ENCODE results near the gene INTS4.
"Not testable (repeated sequence)": the region's sequence is repeated elsewhere in the genome, so short reads cannot be mapped to it uniquely, and the experiment has no call there.

Gene INTS4

DNA sequence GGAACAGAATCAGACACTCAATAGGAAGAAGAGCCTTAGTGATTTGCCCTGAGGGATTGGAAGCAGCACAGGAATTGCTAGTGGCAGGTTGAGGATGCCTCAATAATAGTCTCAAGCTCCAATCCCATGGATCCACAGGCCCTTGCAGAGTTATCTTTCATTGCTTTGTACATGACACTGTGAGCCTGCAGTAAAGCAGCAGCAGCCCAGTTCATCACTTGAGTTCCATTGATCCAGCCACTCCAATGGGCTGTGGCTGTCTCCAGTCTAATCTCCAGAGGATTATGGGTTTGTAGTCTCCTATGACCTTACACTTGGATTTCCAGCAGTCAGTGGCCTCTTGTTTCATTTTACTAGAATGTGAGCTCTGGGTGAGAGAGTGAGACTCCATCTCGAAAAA, 128.1 kb downstream of the INTS4 start:
- no peak overlapping the region for H3K4me3 ChIP-seq (ENCODE audit: low read length)
- no peak for TF ChIP-seq EZH2phosphoT487 (IDR thresholded peaks at IDR 0.05; ENCODE audit: borderline replicate concordance, low read length)
- no peaks in the 10 kb centered on the region for H3K79me2 ChIP-seq (ENCODE audit: control insufficient read depth, low read length)
- no peak overlapping the region for H3K27ac ChIP-seq (ENCODE audit: low read depth, low read length)
- no peaks in the 10 kb centered on the region for H3K4me1 ChIP-seq (ENCODE audit: control insufficient read depth, low read length)
- no peaks in the 10 kb centered on the region for H4K20me1 ChIP-seq (ENCODE audit: control insufficient read depth, insufficient read depth, low read depth, low read length)
- H3F3A ChIP-seq (ENCODE audit: control insufficient read depth, insufficient read depth) = no peaks in the 10 kb centered on the region
- H3K9me2 ChIP-seq (replicated peaks; ENCODE audit: control insufficient read depth, low read length) = no peaks in the 10 kb centered on the region
- H3K36me3 ChIP-seq (ENCODE audit: control insufficient read depth, low read length) = peaks cover 3% of the 10 kb centered on the region; the same call in 1 of the 2 replicates
- H3K9me3 ChIP-seq (ENCODE audit: control insufficient read depth, insufficient read depth, low read length) = no peaks in the 10 kb centered on the region
- no peak overlapping the region for H3K4me2 ChIP-seq (ENCODE audit: low read length)
- no peaks in the 10 kb centered on the region for H3K27me3 ChIP-seq (ENCODE audit: control insufficient read depth, low read length)

DNA sequence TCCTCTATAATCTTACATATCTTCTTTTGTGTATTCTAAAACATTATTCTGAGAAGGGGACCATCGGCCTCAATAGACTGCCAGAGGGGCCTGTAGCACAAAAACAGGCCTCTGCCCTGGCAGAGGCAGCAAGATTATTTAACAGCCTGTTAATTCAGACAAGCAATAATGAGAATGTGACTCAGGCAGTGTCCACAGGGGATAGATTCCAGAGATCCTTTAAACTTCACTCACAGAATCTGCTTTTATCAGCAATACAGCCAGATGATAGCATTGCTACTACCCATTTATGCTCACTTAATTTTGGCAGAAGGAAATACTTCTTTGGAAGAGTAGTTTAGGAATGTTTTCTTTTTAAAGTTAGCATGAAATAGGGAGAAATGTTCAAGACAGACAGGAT, 128.7 kb downstream of the INTS4 start:
- no peak for TF ChIP-seq EZH2phosphoT487 (IDR thresholded peaks at IDR 0.05; ENCODE audit: borderline replicate concordance, low read length)
- TF ChIP-seq, protein P1, sequence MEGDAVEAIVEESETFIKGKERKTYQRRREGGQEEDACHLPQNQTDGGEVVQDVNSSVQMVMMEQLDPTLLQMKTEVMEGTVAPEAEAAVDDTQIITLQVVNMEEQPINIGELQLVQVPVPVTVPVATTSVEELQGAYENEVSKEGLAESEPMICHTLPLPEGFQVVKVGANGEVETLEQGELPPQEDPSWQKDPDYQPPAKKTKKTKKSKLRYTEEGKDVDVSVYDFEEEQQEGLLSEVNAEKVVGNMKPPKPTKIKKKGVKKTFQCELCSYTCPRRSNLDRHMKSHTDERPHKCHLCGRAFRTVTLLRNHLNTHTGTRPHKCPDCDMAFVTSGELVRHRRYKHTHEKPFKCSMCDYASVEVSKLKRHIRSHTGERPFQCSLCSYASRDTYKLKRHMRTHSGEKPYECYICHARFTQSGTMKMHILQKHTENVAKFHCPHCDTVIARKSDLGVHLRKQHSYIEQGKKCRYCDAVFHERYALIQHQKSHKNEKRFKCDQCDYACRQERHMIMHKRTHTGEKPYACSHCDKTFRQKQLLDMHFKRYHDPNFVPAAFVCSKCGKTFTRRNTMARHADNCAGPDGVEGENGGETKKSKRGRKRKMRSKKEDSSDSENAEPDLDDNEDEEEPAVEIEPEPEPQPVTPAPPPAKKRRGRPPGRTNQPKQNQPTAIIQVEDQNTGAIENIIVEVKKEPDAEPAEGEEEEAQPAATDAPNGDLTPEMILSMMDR (IDR thresholded peaks at IDR 0.05; ENCODE audit: low read depth, low read length, poor library complexity, severe bottlenecking) = no peak

DNA sequence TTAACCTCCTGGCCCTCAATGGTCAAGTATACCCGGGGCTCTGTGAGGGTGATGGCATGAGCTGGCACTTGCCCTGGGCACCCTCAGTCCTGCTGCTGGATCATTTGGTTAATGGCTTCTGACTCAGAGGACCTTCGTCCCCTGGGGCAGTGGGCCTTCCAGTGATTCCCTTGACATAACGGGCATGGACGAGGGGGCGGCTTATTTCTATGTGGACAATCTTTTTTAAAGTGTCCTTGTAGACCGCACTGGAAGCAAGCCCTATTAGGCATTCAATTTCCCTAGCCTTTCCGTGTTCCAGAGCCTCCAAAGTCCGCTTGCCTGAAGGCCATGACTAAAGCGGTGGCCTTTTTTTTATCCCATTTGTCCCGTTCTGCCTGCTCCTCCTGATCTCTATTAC, 133.0 kb downstream of the INTS4 start:
- H4K20me1 ChIP-seq (ENCODE audit: control insufficient read depth, insufficient read depth, low read depth, low read length); H3K9me3 ChIP-seq (ENCODE audit: control insufficient read depth, insufficient read depth, low read length); H3K4me1 ChIP-seq (ENCODE audit: control insufficient read depth, low read length); H3F3A ChIP-seq (ENCODE audit: control insufficient read depth, insufficient read depth); H3K27ac ChIP-seq (ENCODE audit: low read depth, low read length); H3K36me3 ChIP-seq (ENCODE audit: control insufficient read depth, low read length); H3K4me2 ChIP-seq (ENCODE audit: low read length); H3K27me3 ChIP-seq (ENCODE audit: control insufficient read depth, low read length); H3K4me3 ChIP-seq (ENCODE audit: low read length); H3K9me2 ChIP-seq (replicated peaks; ENCODE audit: control insufficient read depth, low read length); H3K79me2 ChIP-seq (ENCODE audit: control insufficient read depth, low read length): not testable (repeated sequence)

More for the DNA sequence above, 128.7 kb downstream of the INTS4 start:
- no peak overlapping the region for H3K4me3 ChIP-seq (ENCODE audit: low read length)
- H3K27me3 ChIP-seq (ENCODE audit: control insufficient read depth, low read length) = no peaks in the 10 kb centered on the region
- no peaks in the 10 kb centered on the region for H3K9me3 ChIP-seq (ENCODE audit: control insufficient read depth, insufficient read depth, low read length)
- H3K36me3 ChIP-seq (ENCODE audit: control insufficient read depth, low read length) = peaks cover 3% of the 10 kb centered on the region; the same call in 1 of the 2 replicates
- H3K9me2 ChIP-seq (replicated peaks; ENCODE audit: control insufficient read depth, low read length) = no peaks in the 10 kb centered on the region
- no peaks in the 10 kb centered on the region for H3K79me2 ChIP-seq (ENCODE audit: control insufficient read depth, low read length)
- no peak overlapping the region for H3K4me2 ChIP-seq (ENCODE audit: low read length)
- H4K20me1 ChIP-seq (ENCODE audit: control insufficient read depth, insufficient read depth, low read depth, low read length) = no peaks in the 10 kb centered on the region
- no peaks in the 10 kb centered on the region for H3K4me1 ChIP-seq (ENCODE audit: control insufficient read depth, low read length)
- no peak overlapping the region for H3K27ac ChIP-seq (ENCODE audit: low read depth, low read length)
- no peaks in the 10 kb centered on the region for H3F3A ChIP-seq (ENCODE audit: control insufficient read depth, insufficient read depth)

DNA sequence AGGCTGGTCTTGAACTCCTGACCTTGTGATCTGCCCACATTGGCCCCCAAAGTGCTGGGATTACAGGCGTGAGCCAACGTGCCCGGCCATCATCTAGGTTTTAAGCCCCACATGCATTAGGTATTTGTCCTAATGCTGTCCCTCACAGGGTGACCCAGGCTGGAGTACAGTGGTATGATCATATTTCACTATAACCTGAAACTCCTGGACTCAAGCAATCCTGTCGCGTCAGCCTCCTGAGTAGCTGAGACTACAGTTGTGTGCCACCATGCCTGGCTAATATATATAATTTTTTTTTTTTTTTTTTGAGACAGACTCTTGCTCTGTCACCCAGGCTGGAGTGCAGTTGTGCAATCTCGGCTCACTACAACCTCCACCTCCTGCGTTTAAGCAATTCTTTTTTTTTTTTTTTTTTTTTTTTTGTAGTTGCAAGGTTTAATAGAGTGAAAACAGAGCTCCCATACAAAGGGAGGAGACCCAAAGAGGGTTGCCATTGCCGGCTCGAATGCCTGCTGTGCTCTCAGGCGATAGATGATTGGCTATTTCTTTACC, 136.5 kb downstream of the INTS4 start:
- not testable (repeated sequence) for H3K27me3 ChIP-seq (ENCODE audit: control insufficient read depth, low read length); H3K79me2 ChIP-seq (ENCODE audit: control insufficient read depth, low read length); H3K27ac ChIP-seq (ENCODE audit: low read depth, low read length); H3F3A ChIP-seq (ENCODE audit: control insufficient read depth, insufficient read depth); H3K9me2 ChIP-seq (replicated peaks; ENCODE audit: control insufficient read depth, low read length); H4K20me1 ChIP-seq (ENCODE audit: control insufficient read depth, insufficient read depth, low read depth, low read length); H3K4me3 ChIP-seq (ENCODE audit: low read length); H3K4me1 ChIP-seq (ENCODE audit: control insufficient read depth, low read length); H3K4me2 ChIP-seq (ENCODE audit: low read length); H3K36me3 ChIP-seq (ENCODE audit: control insufficient read depth, low read length)
- peaks cover 20% of the 10 kb centered on the region for H3K9me3 ChIP-seq (ENCODE audit: control insufficient read depth, insufficient read depth, low read length)

DNA sequence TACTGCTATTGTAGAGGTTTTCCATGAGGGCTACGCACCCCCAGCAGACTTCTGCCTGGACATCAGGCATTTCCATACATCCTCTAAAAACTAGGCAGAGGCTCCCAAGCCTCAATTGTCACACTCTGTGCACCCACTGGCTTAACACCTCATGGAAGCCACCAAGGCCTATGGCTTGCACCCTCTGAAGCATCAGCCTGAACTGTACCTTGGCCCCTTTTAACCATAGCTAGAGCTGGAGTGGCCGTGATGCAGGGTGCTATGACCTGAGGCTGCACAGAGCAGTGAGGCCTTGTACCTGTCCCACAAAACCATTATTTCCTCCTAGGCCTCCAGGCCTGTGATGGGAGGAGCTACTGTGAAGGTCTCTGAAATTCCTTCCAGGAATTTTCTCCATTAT, 139.6 kb downstream of the INTS4 start:
- Histone ChIP-seq H3K36me3 (ENCODE audit: control insufficient read depth, low read length) (no peaks in the 10 kb centered on the region; the same call in 1 of the 2 replicates), H3K9me2 (replicated peaks; ENCODE audit: control insufficient read depth, low read length) (no peaks in the 10 kb centered on the region), H3K4me2 (ENCODE audit: low read length) (no peak overlapping the region), H3K79me2 (ENCODE audit: control insufficient read depth, low read length) (no peaks in the 10 kb centered on the region), H3F3A (ENCODE audit: control insufficient read depth, insufficient read depth) (no peaks in the 10 kb centered on the region), H4K20me1 (ENCODE audit: control insufficient read depth, insufficient read depth, low read depth, low read length) (no peaks in the 10 kb centered on the region), H3K4me1 (ENCODE audit: control insufficient read depth, low read length) (no peaks in the 10 kb centered on the region), H3K27me3 (ENCODE audit: control insufficient read depth, low read length) (no peaks in the 10 kb centered on the region), H3K9me3 (ENCODE audit: control insufficient read depth, insufficient read depth, low read length) (peaks cover 20% of the 10 kb centered on the region), H3K4me3 (ENCODE audit: low read length) (no peak overlapping the region), H3K27ac (ENCODE audit: low read depth, low read length) (no peak overlapping the region)
- TF ChIP-seq, protein P1 (IDR thresholded peaks at IDR 0.05; ENCODE audit: low read depth, low read length, poor library complexity, severe bottlenecking) = no peak
- TF ChIP-seq EZH2phosphoT487 (IDR thresholded peaks at IDR 0.05; ENCODE audit: borderline replicate concordance, low read length) = no peak
